Measurements from ENCODE around the gene LEFTY2. TPM values are rescaled to one million over a fixed set of nuclear protein-coding genes. Genes with fewer than 3 reads are reported as not detected.
"Not testable (repeated sequence)": the region's sequence is repeated elsewhere in the genome, so short reads cannot be mapped to it uniquely, and the experiment has no call there.

The LEFTY2 gene
- total RNA-seq, 2 donors from 2014 or later = 0.70 to 0.90 TPM

GRCh38 chr1:225888898-225889601 is 52.0 kb downstream of the LEFTY2 start, which contains the start of gene LEFTY1:
Gene LEFTY1, minus strand, starts transcription at chr1:225889146. Its CDS starts 80 bp downstream, at chr1:225889066.
- Histone ChIP-seq H3K27me3 (no peaks in the 10 kb centered on the region), H3K4me3 (no peak within 1 kb of the TSS), H3K27ac (no peak within 1 kb of the TSS), H3K9me3 (no peaks in the 10 kb centered on the region), H3K4me1 (peaks cover 0 to 7% of the 10 kb centered on the region in 2 donors), H3K36me3 (no peaks in the 10 kb centered on the region)
- TF ChIP-seq CTCF (IDR thresholded peaks at IDR 0.05) = no peak
- no peak for DNase-seq (ENCODE audit: low spot score)

DNA sequence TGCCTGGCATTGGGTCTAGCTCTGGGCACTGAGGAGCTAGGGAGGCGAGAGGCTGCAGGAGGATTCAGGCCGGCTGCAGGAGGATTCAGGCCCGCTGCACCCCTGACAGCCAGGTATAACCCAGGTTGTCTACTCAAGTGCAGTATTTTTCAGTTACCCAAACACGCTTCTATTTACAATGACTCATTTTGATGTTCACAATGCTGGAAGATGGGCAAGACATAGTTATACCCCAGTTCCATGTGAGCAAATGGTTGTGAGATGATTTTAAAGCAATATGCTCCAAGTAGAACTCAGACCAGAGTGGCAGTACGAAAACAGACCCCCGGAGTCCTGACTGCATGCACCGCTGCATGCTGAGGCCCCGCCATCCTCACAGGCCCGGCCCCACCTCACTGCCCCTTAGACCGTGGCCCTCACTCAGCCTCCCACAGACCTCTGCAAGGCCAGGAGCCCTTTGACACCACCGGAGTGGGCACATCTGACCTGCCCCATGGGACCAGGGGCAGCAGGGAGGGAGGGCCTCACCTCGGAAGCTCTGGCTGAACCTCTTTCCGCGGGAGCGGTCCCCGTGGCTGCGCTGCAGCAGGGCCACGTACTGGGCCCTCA is 52.6 kb downstream of the LEFTY2 start:
- DNase-seq (ENCODE audit: low spot score) = no peak
- Histone ChIP-seq H3K36me3 (no peaks in the 10 kb centered on the region), H3K4me1 (peaks cover 0 to 7% of the 10 kb centered on the region in 2 donors), H3K4me3 (no peak overlapping the region), H3K27ac (no peak overlapping the region), H3K9me3 (no peaks in the 10 kb centered on the region), H3K27me3 (no peaks in the 10 kb centered on the region)
- no peak for TF ChIP-seq CTCF (IDR thresholded peaks at IDR 0.05)

- H3K4me3 ChIP-seq; H3K4me1 ChIP-seq; H3K9me3 ChIP-seq; DNase-seq (ENCODE audit: low spot score); H3K36me3 ChIP-seq; H3K27me3 ChIP-seq; H3K27ac ChIP-seq: not testable (repeated sequence)
Measured at GRCh38 chr1:225887554-225888288, 53.3 kb downstream of the LEFTY2 start.

GRCh38 chr1:225887030-225887314 is 54.0 kb downstream of the LEFTY2 start:
- Histone ChIP-seq H3K27me3 (no peaks in the 10 kb centered on the region), H3K4me1 (peaks cover 0 to 7% of the 10 kb centered on the region in 2 donors), H3K9me3 (no peaks in the 10 kb centered on the region), H3K4me3 (no peak overlapping the region), H3K27ac (no peak overlapping the region), H3K36me3 (no peaks in the 10 kb centered on the region)
- no peak for DNase-seq (ENCODE audit: low spot score)
- no peak for TF ChIP-seq CTCF (IDR thresholded peaks at IDR 0.05)

Small RNAs within 50 kb of the gene (microRNA-seq; reads per million reads assigned to microRNA genes)
- gene MIR6741 (ENCODE audit: borderline number of aligned reads in 2 of 2, borderline replicate concordance in 1 of 2) = 0 to 0.71 reads per million in 2 donors

Other genes with a start within 250 kb of the LEFTY2 start
- 100 to 1,000 TPM; 143 to 216 TPM for gene SRP9, start 163.4 kb downstream of the LEFTY2 start, total RNA-seq
- gene EPHX1, start 131.1 kb downstream of the LEFTY2 start, total RNA-seq = 10 to 100 TPM; 57.7 to 66.0 TPM
- 10 to 100 TPM; 16.0 to 19.0 TPM for gene TMEM63A, start 58.8 kb downstream of the LEFTY2 start, total RNA-seq
- gene LEFTY1, start 52.1 kb downstream of the LEFTY2 start, total RNA-seq = under 1 TPM in 1 of 2 donors, not detected in 1; 0.35 TPM
- 10 to 100 TPM; 50.3 to 57.3 TPM for gene PYCR2, start 17.0 kb downstream of the LEFTY2 start, total RNA-seq
- gene SDE2, start 58.1 kb upstream of the LEFTY2 start, total RNA-seq = 10 to 100 TPM; 15.5 to 16.3 TPM
- 100 to 1,000 TPM; 244 to 279 TPM for gene H3-3A, start 121.5 kb upstream of the LEFTY2 start, total RNA-seq
- 10 to 100 TPM; 32.9 to 48.8 TPM for gene ACBD3, start 245.5 kb upstream of the LEFTY2 start, total RNA-seq